Measurements from ENCODE around the gene LMF1. TPM values are rescaled to one million over a fixed set of nuclear protein-coding genes. Genes with fewer than 3 reads are reported as not detected.

Gene LMF1
- total and polyA plus RNA-seq, 2 of the 4 experiments (the other 2 are of a cell fraction), result 7.7 to 13.1 TPM

GRCh38 chr16:965487-965886, 5.3 kb downstream of the LMF1 start:
- Histone ChIP-seq H2AK5ac (ENCODE audit: low read depth, low read length) (no peak overlapping the region), H2BK20ac (ENCODE audit: low read depth, low read length) (no peak overlapping the region), H4K91ac (ENCODE audit: insufficient read depth, low read depth, low read length) (no peak overlapping the region), H2BK120ac (ENCODE audit: low read depth, low read length) (no peak overlapping the region), H3K4me3 (ENCODE audit: insufficient read depth, low read depth, low read length) (no peak overlapping the region), H3K23ac (ENCODE audit: low read depth, low read length) (no peak overlapping the region), H3K9me3 (ENCODE audit: control insufficient read depth, insufficient read depth, low read length) (peaks cover 7% of the 10 kb centered on the region; the same call in 1 of the 2 replicates), H3K9me1 (ENCODE audit: insufficient read depth, low read length) (peaks cover 7% of the 10 kb centered on the region), H4K5ac (ENCODE audit: low read depth, low read length) (no peak overlapping the region), H3K27me3 (ENCODE audit: control insufficient read depth, insufficient read depth, low read length) (no peaks in the 10 kb centered on the region), H3K4me1 (ENCODE audit: control insufficient read depth, insufficient read depth, low read length) (peaks cover 8% of the 10 kb centered on the region), H2AFZ (replicated peaks; ENCODE audit: low read length, poor library complexity) (no peak overlapping the region), H3K79me1 (ENCODE audit: low read depth in 1 of 2, low read length in 2 of 2) (peaks cover 14 to 15% of the 10 kb centered on the region in 2 experiments), H3K18ac (ENCODE audit: low read depth, low read length) (no peak overlapping the region), H2AK9ac (replicated peaks; ENCODE audit: low read depth, low read length, poor library complexity) (no peak overlapping the region), H3K36me3 (ENCODE audit: control insufficient read depth, insufficient read depth, low read length) (peaks cover 12% of the 10 kb centered on the region), H3K56ac (ENCODE audit: extremely low read depth, insufficient read depth, low read length) (no peak overlapping the region), H3K14ac (replicated peaks; ENCODE audit: low read depth, low read length) (no peak overlapping the region), H2BK5ac (ENCODE audit: low read depth, low read length, poor library complexity, severe bottlenecking) (no peak overlapping the region), H2BK15ac (ENCODE audit: low read depth, low read length) (no peak overlapping the region), H3K27ac (ENCODE audit: insufficient read depth, low read length) (no peak overlapping the region), H3K9ac (ENCODE audit: low read depth, low read length) (no peak overlapping the region), H3K4ac (ENCODE audit: low read depth, low read length) (no peak overlapping the region), H4K8ac (ENCODE audit: low read depth in 2 of 2, low read length in 2 of 2) (no peak overlapping the region), H3K4me2 (ENCODE audit: low read depth, low read length) (no peak overlapping the region), H4K20me1 (ENCODE audit: insufficient read depth, low read length) (0 out of 2 replicates have a peak, but pooled peaks cover 7% of the 10 kb centered on the region)
- intact Hi-C loops (cut with micrococcal nuclease), result no loop called here
- in situ Hi-C loops (cut with MboI; ENCODE audit: low sequenced_read_pairs), result no loop called here
- BruUV-seq (replicated peaks), result no TSS peak
- POLR2A ChIA-PET (ENCODE audit: unreplicated experiment), result no interaction called here
- dilution Hi-C loops (cut with HindIII; ENCODE audit: low sequenced_read_pairs, unreplicated experiment), result no loop called here
- CTCF ChIA-PET, result no interaction called here
- DNase-seq (no peak), ATAC-seq (ENCODE audit: low read depth) (no peak)
- 95% methylated on average over 3 of the region's 4 CpGs; no CpG with 5 or more reads in 1 of the 2 experiments for WGBS, 2 experiments (ENCODE audit: extremely low coverage in 2 of 2, insufficient read length in 1 of 2)
- TF ChIP-seq BHLHE40 (IDR thresholded peaks at IDR 0.05; ENCODE audit: low read depth, low read length), result no peak
- TF ChIP-seq NFE2L2 (IDR thresholded peaks at IDR 0.05; ENCODE audit: low read depth, low read length), result no peak
- TF ChIP-seq RFX5 (IDR thresholded peaks at IDR 0.05; ENCODE audit: low read depth, low read length), result no peak
- no peak for TF ChIP-seq CHD1 (IDR thresholded peaks at IDR 0.05; ENCODE audit: low read depth, low read length)
- TF ChIP-seq POLR2A (IDR thresholded peaks at IDR 0.05; ENCODE audit: low read depth, low read length), result no peak
- no peak for TF ChIP-seq MAFK (IDR thresholded peaks at IDR 0.05; ENCODE audit: low read depth, low read length)
- no peak for TF ChIP-seq MXI1 (IDR thresholded peaks at IDR 0.05; ENCODE audit: borderline replicate concordance, low read depth, low read length)
- TF ChIP-seq SMC3 (IDR thresholded peaks at IDR 0.05; ENCODE audit: low read depth, low read length), result no peak
- no peak for TF ChIP-seq CEBPB (IDR thresholded peaks at IDR 0.05; ENCODE audit: low read depth, low read length)
- no peak for TF ChIP-seq USF2 (IDR thresholded peaks at IDR 0.05; ENCODE audit: low read depth, low read length)
